ENCODE data around the gene ZIC4.

The ZIC4 gene

DNA sequence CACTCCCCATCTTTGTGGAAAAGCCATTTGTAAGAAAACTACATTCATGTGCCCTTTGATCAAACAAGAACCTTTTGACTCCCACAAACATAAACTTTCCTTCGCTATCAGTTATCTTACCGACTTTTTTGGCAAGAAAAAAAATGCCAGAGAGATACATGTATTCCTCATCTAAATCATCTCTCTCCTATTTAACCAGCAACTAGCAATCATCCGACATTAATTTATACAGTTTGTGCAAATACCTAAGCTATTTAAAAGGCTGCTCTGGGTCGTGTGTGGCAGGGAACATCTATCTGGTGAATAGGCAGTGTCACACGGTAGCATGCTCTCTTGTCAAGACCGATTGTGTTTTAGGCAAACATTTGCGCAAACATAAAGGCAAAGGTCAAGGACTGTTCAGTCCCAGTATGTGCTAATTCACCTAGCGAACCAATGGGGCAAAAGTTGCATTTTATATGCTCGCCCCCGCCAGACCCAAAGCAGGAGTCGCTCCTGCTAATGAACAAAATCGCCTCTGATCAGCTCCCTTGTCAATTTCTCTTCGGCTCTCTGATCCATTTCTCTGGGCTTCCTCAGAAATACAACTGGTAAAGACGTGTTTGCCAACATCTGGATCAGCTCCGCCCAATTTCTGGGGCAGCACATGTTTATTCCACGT, 37.7 kb downstream of the ZIC4 start:
- peak; percentile 7 for DNase-seq

DNA sequence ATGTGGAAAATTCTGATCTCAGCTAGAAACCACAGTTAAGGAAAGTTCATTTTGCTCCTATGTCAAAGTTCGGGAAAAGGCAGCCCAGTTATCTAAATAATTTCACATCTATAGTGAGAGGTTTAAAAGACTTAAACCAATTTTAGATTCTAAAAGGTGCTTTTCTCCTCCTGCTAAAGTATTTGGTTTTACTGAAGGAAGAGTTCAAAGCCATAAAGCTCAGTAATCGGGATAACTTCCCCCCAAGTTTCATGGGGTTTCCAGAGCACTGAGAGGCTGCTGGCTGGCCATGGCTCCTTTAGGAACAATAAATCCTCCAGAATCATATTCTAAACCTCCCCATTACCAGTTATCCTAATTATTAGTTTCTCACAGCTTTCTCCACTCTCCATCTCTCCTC, 38.2 kb downstream of the ZIC4 start:
- no peak for DNase-seq

DNA sequence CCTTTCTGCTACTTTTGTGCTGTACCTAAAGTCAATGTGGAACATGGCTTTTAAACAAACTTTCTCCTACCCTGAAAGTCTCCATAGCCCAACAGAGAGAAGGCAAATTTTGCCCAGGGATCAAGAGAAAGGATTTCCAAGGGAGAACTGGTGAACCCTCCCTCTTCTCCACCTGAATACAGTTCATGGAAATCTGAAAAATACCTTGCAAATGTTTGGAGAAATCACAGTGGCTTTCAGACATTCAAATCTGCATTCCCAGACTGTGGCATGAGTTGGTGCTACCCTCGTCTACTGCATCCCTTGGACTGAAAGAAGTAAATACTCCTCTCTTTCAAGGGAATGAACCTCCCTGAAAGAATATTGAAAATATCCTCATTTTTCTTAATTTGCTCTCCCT, 38.7 kb downstream of the ZIC4 start:
- no peak for DNase-seq

DNA sequence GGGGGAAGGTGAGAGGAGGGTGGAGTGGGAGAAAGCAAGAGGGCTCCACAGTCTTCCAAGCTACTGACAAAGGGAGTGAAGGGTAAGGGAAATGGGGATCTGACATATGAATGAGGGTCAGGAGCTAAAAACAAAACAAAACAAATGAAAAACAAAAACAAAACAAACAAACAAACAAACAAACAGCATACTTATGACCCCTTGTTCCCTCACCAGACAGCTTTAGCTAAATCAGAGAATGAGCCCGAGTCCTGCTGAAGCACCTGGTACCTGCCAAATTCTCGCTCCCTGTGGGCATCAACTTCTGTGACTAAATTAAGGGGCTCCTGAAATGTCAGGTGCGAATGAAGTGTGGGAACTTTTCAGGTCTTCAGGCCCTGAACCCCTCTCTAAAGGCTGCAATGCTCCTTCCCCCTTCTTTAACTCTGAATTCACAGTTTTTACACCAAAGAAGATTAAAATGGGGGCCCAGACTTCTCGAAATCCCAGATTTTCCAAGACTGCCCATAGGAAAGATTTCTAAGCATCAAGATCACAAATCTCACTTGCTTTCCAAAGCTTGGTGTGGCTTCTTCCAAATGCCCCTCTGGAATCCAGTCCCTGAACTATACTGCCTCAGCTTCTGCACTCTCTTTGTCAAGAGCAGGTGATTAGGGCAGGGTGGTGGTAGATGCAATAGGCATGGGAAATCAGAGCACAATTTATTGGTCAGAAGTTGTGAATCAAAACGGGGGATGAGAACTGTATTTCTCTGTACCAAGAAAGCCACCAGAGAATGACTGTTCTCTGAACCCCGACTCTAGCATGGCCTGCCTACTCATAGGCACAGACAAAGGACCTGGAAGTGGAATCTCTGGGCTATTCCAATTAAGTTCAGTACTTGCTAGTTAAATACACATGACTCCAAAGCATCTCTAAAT, 40.9 kb downstream of the ZIC4 start:
- no peak for DNase-seq

DNA sequence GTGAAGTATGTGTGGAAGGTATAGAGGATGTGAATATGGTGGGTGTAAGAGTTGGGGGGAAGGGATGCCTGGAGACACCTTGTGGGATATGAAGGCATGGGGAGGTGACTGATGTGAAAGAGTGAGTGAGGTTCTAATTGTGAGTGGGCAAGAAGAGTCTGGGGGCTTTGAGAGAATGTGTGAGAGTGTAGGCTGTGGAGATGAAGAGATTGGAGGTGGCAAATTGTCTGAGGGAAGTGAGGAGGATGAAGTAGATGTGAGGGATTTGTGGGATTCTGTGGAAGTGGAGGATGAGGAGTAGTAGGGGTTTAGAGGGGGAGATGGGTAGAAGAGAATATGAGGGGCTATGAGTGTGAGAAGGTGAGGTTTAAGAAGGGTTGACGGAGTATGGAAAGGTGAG, 41.6 kb downstream of the ZIC4 start:
- DNase-seq: no peak

DNA sequence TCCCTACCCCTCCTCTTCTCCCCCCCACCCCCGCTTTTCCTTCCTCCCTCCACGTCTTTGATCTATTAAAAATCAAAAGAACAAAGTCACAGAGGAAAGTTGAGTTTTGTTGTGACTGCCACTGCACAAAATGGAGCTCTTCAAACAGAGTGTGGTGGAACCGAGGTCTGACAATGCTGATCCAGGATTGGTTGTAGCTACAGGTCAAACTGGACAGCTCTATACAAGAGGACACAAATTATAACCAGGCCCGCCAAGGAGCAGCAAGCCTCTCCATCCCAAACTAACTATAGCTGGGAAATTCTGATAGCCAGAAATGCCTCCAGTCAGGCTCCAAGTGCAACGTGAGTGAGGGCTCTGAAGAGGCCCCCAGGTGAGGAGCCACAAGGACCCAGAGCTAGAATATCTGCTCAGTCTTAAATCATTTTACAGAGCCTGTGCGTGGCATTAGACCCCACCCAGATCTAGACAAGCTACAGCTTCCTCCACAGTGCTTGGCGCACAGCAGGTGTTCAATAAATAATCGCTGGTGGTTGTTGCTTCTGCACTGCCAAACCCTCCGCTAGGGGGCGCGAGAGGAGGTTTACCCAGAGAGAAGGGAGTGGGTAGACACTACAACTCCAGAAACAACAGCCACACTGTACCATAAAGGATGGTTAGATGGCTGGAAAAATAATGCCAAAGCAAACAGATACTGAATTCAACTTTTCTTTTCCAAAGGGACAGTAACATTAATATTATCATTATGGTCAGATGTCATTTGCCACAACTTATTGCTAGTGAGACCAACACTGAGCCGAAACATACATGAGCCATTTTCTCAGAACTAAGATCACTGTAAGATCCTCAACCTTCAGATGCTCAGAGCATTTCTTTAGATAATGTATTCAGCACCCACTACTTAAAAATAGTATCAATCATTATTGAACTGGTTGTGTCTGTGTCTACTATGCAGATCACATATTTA, 44.6 kb downstream of the ZIC4 start:
- no peak for DNase-seq

DNA sequence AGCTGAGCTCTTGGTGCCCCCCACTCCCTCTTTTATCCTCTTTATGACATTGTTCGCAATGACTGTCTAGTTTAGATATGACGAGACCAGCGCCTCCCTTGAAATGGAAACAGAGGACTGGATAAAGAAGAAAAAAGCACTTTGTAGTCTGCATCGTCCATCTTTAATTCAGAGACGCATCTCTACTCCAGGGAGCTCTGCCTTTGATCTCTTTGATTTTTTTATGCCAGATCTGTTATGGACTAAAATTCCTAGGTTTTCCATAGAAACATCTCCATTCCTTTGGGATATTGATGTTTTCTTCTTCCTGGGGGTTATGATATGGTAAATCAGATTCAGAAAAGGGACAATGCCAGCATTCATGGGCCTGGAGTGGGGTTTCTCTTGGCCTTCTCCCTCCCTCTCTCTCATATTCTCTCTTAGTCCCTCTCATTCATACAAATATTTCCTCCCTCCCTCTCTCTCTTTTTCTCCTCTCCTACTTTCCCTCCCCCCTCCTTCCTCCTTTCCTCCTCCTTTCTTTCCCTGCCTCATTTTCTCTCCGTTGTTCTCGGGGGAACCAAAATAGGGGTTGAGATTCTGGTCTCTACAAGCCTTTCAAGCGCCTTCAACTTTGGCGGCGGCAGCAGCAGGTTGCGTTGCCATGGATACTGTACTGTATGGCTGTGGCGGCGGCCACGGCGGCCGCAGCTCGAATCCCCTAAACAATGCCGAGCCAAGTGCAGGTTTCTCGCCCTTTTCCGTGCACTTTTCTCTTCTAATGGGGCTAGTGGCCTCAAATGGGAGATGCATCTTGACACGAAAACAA, 45.5 kb downstream of the ZIC4 start:
- DNase-seq: no peak

DNA sequence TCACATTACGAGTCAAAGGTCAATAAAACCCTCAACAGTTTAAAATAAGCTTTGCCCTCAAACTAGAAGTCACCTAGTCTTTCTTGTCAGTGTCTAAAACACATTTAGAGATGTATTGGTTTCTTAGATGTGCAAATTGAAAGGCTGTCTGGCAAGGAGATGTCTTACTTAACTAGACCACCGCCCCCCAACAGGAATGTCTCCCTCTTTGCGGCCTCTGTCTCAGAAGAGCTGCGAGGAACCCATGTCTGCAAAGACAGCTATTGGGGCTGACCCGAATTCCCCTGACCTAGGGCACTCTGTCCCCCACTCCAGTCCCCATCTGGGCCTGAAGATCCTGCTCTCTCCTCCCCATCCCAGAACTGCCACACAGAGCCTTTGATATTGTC, 46.3 kb downstream of the ZIC4 start:
- no peak for DNase-seq

DNA sequence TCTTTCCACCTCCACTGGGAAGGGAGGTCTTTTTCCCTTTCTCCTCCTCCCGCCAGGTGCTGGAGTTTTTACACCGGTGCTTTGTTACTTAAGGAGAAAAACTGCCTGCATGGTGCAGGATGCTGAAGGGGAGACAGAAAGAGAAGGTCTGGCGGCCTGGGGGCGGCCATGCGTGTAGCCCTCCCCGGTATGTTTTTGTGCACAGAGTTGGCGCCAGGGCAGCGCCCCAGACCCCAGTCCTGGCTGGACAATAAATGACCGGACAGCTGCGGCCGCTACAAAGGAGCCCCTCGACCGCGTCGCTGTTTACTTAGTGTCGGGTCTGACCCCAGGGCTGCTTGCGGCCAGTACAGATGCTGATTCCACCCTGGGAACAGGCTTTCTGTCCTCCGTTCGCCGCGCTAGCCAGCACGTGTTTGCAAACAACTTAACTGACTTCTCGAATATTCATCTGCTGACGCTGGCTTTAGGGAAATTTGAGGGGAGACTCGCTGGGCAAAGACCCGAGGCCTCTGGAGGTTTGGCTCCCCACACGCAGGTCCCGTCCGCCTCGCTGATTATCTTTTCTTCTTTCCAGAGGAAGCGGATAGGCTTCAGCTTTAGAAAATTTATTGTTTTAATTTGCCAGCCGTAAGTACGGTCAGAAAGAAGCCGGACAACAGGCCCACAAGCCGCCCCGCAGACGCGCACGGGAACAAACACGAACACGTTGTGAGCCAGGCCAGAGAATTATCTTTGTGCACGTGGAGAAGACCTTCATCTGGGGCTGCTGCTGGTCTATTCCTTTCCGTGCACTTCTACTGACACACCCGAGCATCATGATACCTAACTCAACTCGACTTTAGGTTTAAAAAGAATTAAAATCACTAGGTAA, 46.9 kb downstream of the ZIC4 start:
- DNase-seq: no peak

DNA sequence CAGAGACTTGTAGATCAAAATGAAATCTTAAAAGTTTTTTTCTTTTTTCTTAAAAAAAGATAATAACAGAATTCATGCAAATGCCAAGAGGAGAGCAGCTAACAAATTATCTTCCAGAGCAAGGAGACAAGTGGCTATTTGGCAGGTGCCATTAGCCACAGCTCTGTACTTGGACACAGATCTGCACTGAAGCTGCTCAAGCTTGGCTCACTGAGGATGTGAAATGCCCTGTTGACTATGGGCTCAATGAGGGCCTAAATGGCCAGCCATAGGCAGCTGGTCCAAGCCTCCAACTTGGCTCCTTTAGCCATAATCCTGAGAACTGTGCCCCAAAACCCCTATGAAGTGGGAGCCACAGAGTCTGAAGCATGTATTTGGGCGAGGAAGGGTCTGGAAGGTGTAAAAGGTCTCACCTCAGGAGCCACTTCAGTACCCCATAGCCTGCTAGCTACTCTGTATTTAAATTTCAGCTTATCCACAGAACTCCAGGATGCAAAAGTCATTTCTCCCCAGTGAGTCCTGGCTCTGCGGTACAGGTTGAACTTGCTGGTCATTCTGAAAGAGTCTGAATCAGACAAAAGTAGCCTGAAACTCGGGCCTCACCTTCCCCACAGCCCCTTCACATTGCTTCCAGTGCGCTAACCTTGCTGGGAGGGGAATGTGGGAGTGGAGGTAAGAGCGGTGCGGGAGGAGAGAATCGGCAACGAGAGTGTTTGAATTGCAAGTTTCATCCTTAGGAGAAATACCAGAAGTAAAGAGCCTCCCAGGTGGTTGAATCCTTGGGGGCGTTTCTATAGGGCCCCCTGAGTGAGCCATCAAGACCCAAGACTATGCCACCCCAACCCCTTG, 48.0 kb downstream of the ZIC4 start:
- DNase-seq: no peak

DNA sequence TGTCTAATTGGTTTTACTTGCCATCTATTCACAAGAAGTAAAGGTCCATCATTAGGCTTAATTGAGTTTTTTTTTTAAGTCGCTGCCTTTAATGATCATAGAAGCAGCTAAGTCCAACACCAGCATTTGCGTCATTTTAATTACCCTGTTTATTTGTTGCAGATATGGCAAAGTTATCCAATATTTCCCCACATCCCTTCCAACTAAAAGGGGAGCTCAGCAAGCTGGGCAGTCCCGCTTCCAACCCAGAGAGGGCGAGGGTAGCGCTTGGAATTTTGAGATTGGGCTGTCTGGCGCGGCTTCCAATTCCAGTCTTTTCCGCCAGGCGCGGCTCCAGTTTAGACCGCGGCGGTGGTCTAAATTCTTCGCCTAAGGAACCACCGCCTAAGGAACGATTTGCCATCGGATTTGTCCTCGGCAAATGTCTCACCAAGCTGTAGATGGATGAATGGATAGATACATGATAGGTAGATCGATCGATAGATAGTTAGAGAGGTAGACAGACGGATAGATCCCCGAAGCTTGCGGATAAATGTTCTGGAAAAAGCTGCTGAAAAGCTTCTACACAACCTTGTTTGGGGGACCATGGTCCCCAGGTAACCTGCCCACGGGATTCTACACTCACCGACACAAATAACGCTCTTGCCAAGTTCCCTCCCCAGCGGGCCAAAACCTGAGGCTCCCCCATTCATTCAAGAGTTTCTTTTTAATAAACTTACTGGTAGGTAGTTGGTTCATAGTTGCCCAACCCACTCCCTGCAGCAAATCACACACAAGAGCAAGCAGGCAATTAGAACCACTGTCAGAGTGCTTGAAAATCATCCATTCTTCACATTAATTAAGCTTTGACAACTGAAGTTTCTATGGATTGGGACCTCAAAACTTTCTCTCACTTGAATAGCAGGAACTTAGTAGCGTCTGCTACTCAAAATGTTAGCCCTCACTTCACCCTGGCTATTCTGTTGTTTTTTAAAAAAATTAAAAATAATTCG, 49.1 kb downstream of the ZIC4 start:
- no peak for DNase-seq

DNA sequence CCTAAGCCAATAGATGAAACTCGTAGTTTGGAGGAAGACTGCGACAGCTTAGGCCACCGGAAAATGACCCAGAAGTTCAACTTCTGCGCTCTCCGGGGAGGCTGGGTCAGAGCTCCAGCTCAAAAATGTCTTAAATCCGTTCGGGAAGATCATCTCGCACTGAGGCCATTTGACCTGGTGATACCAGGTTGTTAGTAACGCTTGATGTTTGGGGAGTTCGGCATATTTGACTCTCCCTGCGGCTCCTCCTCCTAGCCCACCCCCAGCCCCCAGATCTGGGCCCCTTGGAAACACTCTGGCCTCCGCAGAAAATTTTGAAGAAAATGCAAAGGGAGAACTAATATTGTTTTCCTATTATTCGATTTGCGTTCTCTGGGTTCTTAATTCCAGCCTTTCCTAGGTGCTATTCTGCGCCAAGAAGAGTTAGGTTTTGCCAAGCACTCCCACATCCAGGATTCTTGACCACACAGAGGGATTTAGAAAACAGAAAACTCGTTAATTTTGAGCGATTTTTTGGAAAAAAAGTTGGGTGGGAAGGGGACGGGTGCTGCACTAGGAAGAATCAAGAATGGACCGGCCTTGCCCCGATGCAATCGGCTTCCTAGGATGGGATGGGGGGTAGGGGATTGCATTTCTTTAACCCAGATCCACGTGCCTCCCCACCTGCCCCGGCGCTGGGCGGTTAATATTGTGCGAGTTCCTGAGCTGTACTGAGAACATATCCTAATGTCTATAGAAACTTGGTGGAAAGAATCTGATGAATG, 50.0 kb downstream of the ZIC4 start:
- DNase-seq: no peak

DNA sequence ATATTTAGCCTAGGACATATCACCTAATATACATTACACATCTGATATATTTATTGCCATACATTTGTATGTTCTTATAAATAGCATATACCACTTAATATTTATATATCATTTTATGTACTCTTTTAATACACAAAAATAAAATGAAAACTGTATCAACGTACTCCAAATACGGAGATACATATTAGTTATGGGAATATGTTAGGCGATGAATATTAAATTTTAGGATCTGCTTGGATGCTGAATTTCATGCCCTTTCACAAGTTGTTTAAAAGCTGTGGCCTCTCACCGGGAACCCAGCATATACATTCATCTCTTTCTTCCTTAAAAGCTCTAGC, 50.6 kb downstream of the ZIC4 start:
- no peak for DNase-seq

DNA sequence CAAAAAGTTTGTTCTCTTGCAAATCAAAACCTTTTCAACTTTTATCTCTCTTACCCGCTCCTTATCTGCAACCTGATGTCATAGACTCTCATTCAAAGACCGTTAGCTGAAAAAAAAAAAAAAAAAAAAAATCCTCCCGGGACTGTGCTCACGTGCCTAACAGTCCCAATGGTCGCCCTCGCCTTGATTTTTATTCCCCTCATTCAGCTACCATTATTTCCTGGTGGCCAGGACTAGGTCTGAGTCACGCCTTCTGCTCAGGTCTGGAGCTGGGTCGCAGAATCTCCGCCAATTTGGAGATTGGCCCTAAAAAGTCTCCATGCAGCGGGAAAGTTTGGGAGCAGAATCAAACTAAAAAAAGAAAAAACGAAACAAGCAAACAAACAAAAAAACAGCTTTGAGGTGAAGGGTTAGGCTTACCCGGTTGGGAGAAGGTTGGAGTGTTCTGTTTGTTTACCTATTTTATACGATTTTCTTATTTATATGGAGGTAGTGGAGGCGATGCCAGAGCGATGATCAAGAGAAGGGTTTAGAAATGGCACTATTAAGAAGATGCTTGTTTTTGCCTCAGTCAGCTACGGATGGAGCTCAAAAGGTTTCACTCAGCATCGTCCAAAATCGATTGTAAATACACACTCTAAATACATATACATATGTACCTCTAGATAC, 51.1 kb downstream of the ZIC4 start:
- DNase-seq: no peak

DNA sequence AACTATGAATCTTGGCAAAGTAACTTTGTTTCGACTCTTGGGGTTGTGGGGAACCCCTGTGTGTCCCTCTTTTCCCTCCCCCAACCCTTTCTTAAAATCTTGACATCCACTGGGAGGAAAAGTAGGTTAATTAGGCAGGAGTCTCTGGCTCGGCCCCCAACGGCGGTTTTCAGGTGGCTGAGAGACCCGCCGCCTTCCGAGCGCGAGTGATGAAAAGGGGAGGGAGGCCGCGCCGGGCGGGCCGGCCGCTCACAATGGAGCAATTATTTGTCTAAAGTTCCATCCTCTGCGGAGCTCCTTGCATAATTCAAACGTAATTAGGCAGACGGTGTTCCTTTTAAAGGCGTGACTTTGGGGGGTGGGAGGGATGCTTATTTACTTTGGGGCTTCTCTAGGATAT, 51.7 kb downstream of the ZIC4 start:
- DNase-seq: no peak

DNA sequence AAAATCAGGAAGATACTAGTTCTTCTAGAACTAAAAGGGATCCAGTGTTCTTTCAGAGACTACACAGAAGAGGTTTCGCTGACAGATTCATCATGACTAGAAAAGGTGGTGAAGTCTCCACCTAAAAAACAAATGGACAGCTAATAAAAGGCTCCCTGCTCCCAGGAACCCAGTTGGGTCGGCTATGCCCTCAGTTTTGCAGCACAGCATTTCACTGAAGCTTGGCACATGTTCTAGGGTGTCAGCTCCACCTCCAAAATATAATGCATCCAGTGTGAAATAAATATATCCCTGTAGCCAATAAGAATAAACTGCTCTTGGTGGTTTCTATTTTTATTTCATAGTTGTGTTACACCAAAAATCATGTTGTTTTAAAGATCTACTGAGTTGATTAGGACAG, 55.0 kb downstream of the ZIC4 start:
- no peak for DNase-seq

DNA sequence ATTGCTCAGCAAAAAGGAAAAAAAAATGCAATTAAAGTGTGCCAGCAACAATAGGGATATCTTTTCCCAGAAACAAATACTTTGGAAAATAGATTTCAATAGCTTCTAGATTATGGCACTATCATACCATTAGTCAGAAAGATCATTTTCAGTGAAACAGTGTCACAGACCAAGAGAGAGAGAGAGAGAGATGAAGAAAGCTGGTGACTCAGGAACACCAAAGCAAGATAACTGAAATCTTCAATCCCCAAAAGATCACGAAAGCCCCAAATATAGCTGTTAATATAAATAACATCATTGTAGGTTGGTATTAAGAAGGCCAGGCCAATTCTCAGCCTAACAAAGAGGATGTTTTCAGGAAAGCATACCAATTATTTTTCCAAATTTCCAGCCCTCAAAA, 57.4 kb downstream of the ZIC4 start:
- DNase-seq: no peak

DNA sequence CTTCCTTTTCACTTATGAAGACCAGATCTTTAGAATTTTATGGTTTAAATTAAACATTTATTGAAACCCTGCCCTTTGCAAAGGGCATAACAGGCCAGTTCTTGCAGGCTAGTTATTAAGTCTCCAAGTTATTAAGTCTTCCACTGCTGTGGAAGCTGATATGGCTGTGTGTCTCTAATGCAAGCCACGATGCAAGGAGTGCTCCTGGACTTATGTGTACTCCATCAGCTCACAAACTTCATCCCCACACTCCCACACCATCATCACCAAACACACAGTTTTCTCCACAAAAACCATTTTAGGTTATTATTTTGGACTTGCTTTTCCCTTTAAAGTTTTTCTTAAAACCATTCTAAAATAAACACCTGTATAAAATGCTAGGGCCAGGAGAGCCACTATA, 62.4 kb downstream of the ZIC4 start:
- no peak for DNase-seq
